Measurements from ENCODE around the gene MINDY4. TPM values are rescaled to one million over a fixed set of nuclear protein-coding genes. Genes with fewer than 3 reads are reported as not detected.

The MINDY4 gene
- total RNA-seq, 2 donors from 2014 or later: 2.2 to 4.2 TPM

GRCh38 chr7:30934225-30934624 is 163.0 kb downstream of the MINDY4 start:
- Histone ChIP-seq H3K9me3 (no peaks in the 10 kb centered on the region), H3K27ac (no peak overlapping the region), H3K27me3 (no peaks in the 10 kb centered on the region), H3K36me3 (no peaks in the 10 kb centered on the region), H3K9ac (ENCODE audit: low read depth in 2 of 2, low read length in 2 of 2) (no peak overlapping the region), H3K4me1 (no peaks in the 10 kb centered on the region), H3K4me3 (no peak overlapping the region)
- DNase-seq: no peak
- no peak for TF ChIP-seq CTCF (IDR thresholded peaks at IDR 0.05)
- intact Hi-C loops (cut with DNase I): no loop called here

- no peak for TF ChIP-seq CTCF (IDR thresholded peaks at IDR 0.05)
- no peaks in the 10 kb centered on the region for H3K4me1 ChIP-seq
- H3K9me3 ChIP-seq: no peaks in the 10 kb centered on the region
- H3K27me3 ChIP-seq: no peaks in the 10 kb centered on the region
- no peak overlapping the region for H3K4me3 ChIP-seq
- intact Hi-C loops (cut with DNase I): no loop called here
- H3K27ac ChIP-seq: no peak overlapping the region
- H3K36me3 ChIP-seq: no peaks in the 10 kb centered on the region
- DNase-seq: peak; percentile 53
- no peak overlapping the region for H3K9ac ChIP-seq (ENCODE audit: low read depth in 2 of 2, low read length in 2 of 2)
Measured at GRCh38 chr7:30934732-30935568, 163.7 kb downstream of the MINDY4 start.

GRCh38 chr7:30935569-30935877 is 164.3 kb downstream of the MINDY4 start:
- no peak overlapping the region for H3K27ac ChIP-seq
- H3K9me3 ChIP-seq: no peaks in the 10 kb centered on the region
- DNase-seq: no peak
- H3K4me1 ChIP-seq: no peaks in the 10 kb centered on the region
- no peaks in the 10 kb centered on the region for H3K36me3 ChIP-seq
- no peak overlapping the region for H3K9ac ChIP-seq (ENCODE audit: low read depth in 2 of 2, low read length in 2 of 2)
- H3K4me3 ChIP-seq: no peak overlapping the region
- no peak for TF ChIP-seq CTCF (IDR thresholded peaks at IDR 0.05)
- intact Hi-C loops (cut with DNase I): no loop called here
- no peaks in the 10 kb centered on the region for H3K27me3 ChIP-seq

GRCh38 chr7:30936650-30937245 is 165.5 kb downstream of the MINDY4 start:
- Histone ChIP-seq H3K36me3 (no peaks in the 10 kb centered on the region), H3K4me1 (no peaks in the 10 kb centered on the region), H3K9ac (ENCODE audit: low read depth in 2 of 2, low read length in 2 of 2) (peak overlapping the region; percentile 15 to 48), H3K4me3 (no peak overlapping the region), H3K27me3 (no peaks in the 10 kb centered on the region), H3K27ac (peak overlapping the region; percentile 77), H3K9me3 (no peaks in the 10 kb centered on the region)
- no peak for TF ChIP-seq CTCF (IDR thresholded peaks at IDR 0.05)
- DNase-seq: no peak
- intact Hi-C loops (cut with DNase I): no loop called here

GRCh38 chr7:30937416-30937815 is 166.2 kb downstream of the MINDY4 start:
- DNase-seq: peak; percentile 87
- Histone ChIP-seq H3K27ac (peak overlapping the region; percentile 77), H3K36me3 (no peaks in the 10 kb centered on the region), H3K9me3 (no peaks in the 10 kb centered on the region), H3K27me3 (no peaks in the 10 kb centered on the region), H3K4me3 (no peak overlapping the region), H3K9ac (ENCODE audit: low read depth in 2 of 2, low read length in 2 of 2) (no peak overlapping the region), H3K4me1 (no peaks in the 10 kb centered on the region)
- intact Hi-C loops (cut with DNase I): no loop called here
- no peak for TF ChIP-seq CTCF (IDR thresholded peaks at IDR 0.05)
